ENCODE measurements around the gene GNG13.

GNG13 gene

DNA sequence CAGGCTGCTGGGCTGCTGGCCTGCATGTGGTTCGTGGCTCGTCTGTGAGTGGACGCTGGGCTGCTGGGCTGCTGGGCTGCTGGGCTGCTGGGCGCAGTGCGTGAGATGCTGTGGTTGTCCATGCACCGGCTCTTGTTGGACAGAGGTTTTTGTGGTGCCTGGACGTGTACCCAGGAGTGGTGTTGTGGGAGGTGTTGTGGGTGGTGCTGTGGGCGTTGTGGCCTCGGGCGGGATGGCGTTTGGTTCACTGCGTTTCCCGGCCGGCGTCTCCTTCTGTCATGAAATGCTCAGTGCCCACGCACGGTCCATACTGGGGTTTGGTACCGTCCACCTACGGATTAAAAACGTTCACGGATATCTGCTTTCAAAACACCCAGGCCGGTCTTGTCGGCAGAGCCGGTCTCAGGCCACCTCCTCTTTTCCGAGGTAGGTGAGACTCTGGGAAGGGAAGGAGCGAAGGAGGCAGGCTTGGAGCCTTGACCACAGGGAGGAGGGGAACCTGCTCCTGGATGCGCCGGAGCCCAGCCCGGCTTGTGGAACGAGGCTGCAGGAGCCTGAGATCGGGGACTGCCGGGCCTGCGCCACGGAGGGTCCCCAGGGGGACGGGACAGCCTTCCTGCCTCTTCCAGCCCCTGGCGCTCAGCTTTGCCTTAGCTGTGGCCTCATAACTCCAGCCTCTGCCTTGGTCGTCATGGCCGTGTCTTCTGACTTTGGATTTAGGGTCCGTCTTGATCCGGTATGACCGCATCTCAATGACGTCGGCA is 29.8 kb upstream of the GNG13 start:
- Histone ChIP-seq H3K79me2 (ENCODE audit: control insufficient read depth, low read length) (no peaks in the 10 kb centered on the region), H3K4me3 (ENCODE audit: low read length) (no peak overlapping the region), H3F3A (ENCODE audit: control insufficient read depth, insufficient read depth) (no peaks in the 10 kb centered on the region), H3K27ac (ENCODE audit: low read depth, low read length) (no peak overlapping the region), H3K9me3 (ENCODE audit: control insufficient read depth, insufficient read depth, low read length) (no peaks in the 10 kb centered on the region), H3K4me2 (ENCODE audit: low read length) (no peak overlapping the region), H4K20me1 (ENCODE audit: control insufficient read depth, insufficient read depth, low read depth, low read length) (no peaks in the 10 kb centered on the region), H3K4me1 (ENCODE audit: control insufficient read depth, low read length) (no peaks in the 10 kb centered on the region), H3K36me3 (ENCODE audit: control insufficient read depth, low read length) (no peaks in the 10 kb centered on the region), H3K9me2 (replicated peaks; ENCODE audit: control insufficient read depth, low read length) (no peaks in the 10 kb centered on the region), H3K27me3 (ENCODE audit: control insufficient read depth, low read length) (no peaks in the 10 kb centered on the region)
- TF ChIP-seq, protein P1, sequence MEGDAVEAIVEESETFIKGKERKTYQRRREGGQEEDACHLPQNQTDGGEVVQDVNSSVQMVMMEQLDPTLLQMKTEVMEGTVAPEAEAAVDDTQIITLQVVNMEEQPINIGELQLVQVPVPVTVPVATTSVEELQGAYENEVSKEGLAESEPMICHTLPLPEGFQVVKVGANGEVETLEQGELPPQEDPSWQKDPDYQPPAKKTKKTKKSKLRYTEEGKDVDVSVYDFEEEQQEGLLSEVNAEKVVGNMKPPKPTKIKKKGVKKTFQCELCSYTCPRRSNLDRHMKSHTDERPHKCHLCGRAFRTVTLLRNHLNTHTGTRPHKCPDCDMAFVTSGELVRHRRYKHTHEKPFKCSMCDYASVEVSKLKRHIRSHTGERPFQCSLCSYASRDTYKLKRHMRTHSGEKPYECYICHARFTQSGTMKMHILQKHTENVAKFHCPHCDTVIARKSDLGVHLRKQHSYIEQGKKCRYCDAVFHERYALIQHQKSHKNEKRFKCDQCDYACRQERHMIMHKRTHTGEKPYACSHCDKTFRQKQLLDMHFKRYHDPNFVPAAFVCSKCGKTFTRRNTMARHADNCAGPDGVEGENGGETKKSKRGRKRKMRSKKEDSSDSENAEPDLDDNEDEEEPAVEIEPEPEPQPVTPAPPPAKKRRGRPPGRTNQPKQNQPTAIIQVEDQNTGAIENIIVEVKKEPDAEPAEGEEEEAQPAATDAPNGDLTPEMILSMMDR (IDR thresholded peaks at IDR 0.05; ENCODE audit: low read depth, low read length, poor library complexity, severe bottlenecking): no peak
- TF ChIP-seq EZH2phosphoT487 (IDR thresholded peaks at IDR 0.05; ENCODE audit: borderline replicate concordance, low read length): no peak

DNA sequence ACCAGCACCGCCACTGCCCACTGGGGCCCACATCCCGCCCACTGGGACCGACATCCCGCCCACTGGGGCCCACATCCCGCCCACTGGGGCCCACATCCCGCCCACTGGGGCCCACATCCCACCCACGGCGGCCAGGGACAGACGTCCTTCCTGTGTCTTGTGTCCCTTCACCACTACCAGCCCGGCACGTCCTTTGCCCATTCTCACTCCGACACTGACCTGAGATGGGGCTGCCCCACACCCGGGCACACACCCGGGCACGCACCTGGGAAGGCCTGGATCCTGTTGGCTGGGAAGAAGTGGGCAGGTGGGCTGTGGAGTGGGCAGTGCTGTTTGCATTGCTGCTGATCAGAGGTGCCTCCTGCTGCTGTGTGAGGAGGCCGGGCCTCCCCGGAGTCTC is 28.4 kb upstream of the GNG13 start:
- H3K79me2 ChIP-seq (ENCODE audit: control insufficient read depth, low read length): no peaks in the 10 kb centered on the region
- no peak overlapping the region for H3K27ac ChIP-seq (ENCODE audit: low read depth, low read length)
- no peaks in the 10 kb centered on the region for H3K27me3 ChIP-seq (ENCODE audit: control insufficient read depth, low read length)
- H3K9me2 ChIP-seq (replicated peaks; ENCODE audit: control insufficient read depth, low read length): no peaks in the 10 kb centered on the region
- no peak overlapping the region for H3K4me2 ChIP-seq (ENCODE audit: low read length)
- no peaks in the 10 kb centered on the region for H3K4me1 ChIP-seq (ENCODE audit: control insufficient read depth, low read length)
- no peaks in the 10 kb centered on the region for H3F3A ChIP-seq (ENCODE audit: control insufficient read depth, insufficient read depth)
- H3K4me3 ChIP-seq (ENCODE audit: low read length): no peak overlapping the region
- no peaks in the 10 kb centered on the region for H4K20me1 ChIP-seq (ENCODE audit: control insufficient read depth, insufficient read depth, low read depth, low read length)
- TF ChIP-seq, protein P1 (IDR thresholded peaks at IDR 0.05; ENCODE audit: low read depth, low read length, poor library complexity, severe bottlenecking): no peak
- TF ChIP-seq EZH2phosphoT487 (IDR thresholded peaks at IDR 0.05; ENCODE audit: borderline replicate concordance, low read length): no peak
- no peaks in the 10 kb centered on the region for H3K9me3 ChIP-seq (ENCODE audit: control insufficient read depth, insufficient read depth, low read length)
- H3K36me3 ChIP-seq (ENCODE audit: control insufficient read depth, low read length): no peaks in the 10 kb centered on the region

DNA sequence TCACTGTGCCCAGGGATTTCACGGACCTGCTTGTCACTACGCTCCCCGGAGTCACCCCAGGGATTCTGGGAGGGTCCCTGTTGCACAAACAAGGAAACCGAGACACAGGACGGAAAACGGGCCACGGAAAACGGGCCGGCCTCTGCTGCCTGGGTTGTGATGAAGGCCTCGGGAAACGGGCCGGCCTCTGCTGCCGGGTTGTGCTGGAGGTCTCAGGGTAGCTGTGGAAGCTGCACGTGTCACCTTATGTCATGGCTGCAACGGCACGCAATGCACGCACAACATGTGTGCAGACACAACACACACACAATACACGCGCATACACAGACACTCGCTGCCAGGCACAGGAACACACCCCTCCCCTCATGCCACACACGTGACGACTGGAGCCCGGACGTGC is 27.0 kb upstream of the GNG13 start:
- no peaks in the 10 kb centered on the region for H3K4me1 ChIP-seq (ENCODE audit: control insufficient read depth, low read length)
- no peak overlapping the region for H3K4me3 ChIP-seq (ENCODE audit: low read length)
- no peaks in the 10 kb centered on the region for H3K79me2 ChIP-seq (ENCODE audit: control insufficient read depth, low read length)
- no peaks in the 10 kb centered on the region for H3K36me3 ChIP-seq (ENCODE audit: control insufficient read depth, low read length)
- no peak overlapping the region for H3K27ac ChIP-seq (ENCODE audit: low read depth, low read length)
- H4K20me1 ChIP-seq (ENCODE audit: control insufficient read depth, insufficient read depth, low read depth, low read length): no peaks in the 10 kb centered on the region
- no peaks in the 10 kb centered on the region for H3K9me3 ChIP-seq (ENCODE audit: control insufficient read depth, insufficient read depth, low read length)
- no peak overlapping the region for H3K4me2 ChIP-seq (ENCODE audit: low read length)
- no peaks in the 10 kb centered on the region for H3F3A ChIP-seq (ENCODE audit: control insufficient read depth, insufficient read depth)
- no peaks in the 10 kb centered on the region for H3K9me2 ChIP-seq (replicated peaks; ENCODE audit: control insufficient read depth, low read length)
- TF ChIP-seq EZH2phosphoT487 (IDR thresholded peaks at IDR 0.05; ENCODE audit: borderline replicate concordance, low read length): no peak
- TF ChIP-seq, protein P1 (IDR thresholded peaks at IDR 0.05; ENCODE audit: low read depth, low read length, poor library complexity, severe bottlenecking): no peak
- no peaks in the 10 kb centered on the region for H3K27me3 ChIP-seq (ENCODE audit: control insufficient read depth, low read length)
